ENCODE results near the gene REG3A. TPM values are rescaled to one million over a fixed set of nuclear protein-coding genes. Genes with fewer than 3 reads are reported as not detected.

REG3A gene
- total RNA-seq (not detected in 2 replicates), polyA plus RNA-seq (not detected in 2 replicates), polyA minus RNA-seq (ENCODE audit: low replicate concordance) (not detected in 2 replicates)
- polyA plus RNA-seq (2012), result not detected in 2 replicates

DNA sequence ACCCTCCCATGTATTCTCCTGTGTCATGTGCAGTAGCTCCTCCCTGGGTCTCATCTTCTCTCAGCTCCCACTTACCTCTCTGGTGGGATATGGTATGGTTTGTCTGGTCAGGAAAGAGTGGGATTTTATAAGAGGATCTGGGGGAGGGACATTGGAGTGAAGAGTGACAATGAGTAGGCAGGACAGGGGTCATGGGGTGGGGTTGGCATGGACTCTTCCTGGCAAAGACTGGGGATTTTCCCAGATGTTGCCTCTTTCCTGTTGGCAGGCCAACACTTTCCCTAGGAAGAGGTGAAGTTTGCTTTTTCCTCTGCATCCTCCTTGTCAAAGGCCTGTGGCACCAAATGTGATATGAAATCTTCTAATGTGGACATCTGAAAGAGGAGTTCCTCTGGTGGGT, at the start of gene REG3A:
Gene REG3A, minus strand, starts transcription at position 101 of the 400 bp plus-strand sequence. CDS start 348 bp downstream, outside the sequence.
- Histone ChIP-seq H3K9me3 (ENCODE audit: control insufficient read depth, insufficient read depth, low read depth, low read length) (no peaks in the 10 kb centered on the region), H4K20me1 (ENCODE audit: control insufficient read depth, extremely low read depth, insufficient read depth, low read length) (no peaks in the 10 kb centered on the region), H3K27ac (ENCODE audit: insufficient read depth, low read length) (no peak within 1 kb of the TSS), H3K4me2 (ENCODE audit: extremely low read depth, insufficient read depth, low read length) (no peak within 1 kb of the TSS), H3K36me3 (ENCODE audit: control insufficient read depth, insufficient read depth, low read length) (no peaks in the 10 kb centered on the region), H3K27me3 (ENCODE audit: control insufficient read depth, insufficient read depth, low read length) (no peaks in the 10 kb centered on the region), H3K9ac (ENCODE audit: insufficient read depth, low read length) (no peak within 1 kb of the TSS), H3K4me1 (ENCODE audit: control insufficient read depth, extremely low read depth, insufficient read depth, low read length) (no peaks in the 10 kb centered on the region), H2AFZ (ENCODE audit: low read length) (no peak within 1 kb of the TSS), H3K79me2 (ENCODE audit: control insufficient read depth, insufficient read depth, low read length) (no peaks in the 10 kb centered on the region), H3K4me3 (replicated peaks in 1 of 4; ENCODE audit: control extremely low read depth in 1 of 4, insufficient read depth in 1 of 4, low read depth in 3 of 4, low read length in 4 of 4) (no peak within 1 kb of the TSS)
- DNase-seq (ENCODE audit: low read depth in 2 of 2), result no peak
- TF ChIP-seq, protein P1, sequence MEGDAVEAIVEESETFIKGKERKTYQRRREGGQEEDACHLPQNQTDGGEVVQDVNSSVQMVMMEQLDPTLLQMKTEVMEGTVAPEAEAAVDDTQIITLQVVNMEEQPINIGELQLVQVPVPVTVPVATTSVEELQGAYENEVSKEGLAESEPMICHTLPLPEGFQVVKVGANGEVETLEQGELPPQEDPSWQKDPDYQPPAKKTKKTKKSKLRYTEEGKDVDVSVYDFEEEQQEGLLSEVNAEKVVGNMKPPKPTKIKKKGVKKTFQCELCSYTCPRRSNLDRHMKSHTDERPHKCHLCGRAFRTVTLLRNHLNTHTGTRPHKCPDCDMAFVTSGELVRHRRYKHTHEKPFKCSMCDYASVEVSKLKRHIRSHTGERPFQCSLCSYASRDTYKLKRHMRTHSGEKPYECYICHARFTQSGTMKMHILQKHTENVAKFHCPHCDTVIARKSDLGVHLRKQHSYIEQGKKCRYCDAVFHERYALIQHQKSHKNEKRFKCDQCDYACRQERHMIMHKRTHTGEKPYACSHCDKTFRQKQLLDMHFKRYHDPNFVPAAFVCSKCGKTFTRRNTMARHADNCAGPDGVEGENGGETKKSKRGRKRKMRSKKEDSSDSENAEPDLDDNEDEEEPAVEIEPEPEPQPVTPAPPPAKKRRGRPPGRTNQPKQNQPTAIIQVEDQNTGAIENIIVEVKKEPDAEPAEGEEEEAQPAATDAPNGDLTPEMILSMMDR (conservative IDR thresholded peaks at IDR 0.05 in 1 of 2, IDR thresholded peaks at IDR 0.05 in 1 of 2; ENCODE audit: low read depth in 1 of 2, low read length in 2 of 2), result no peak
- no peak for TF ChIP-seq EZH2 (IDR thresholded peaks at IDR 0.05; ENCODE audit: low read length, missing control alignments)

DNA sequence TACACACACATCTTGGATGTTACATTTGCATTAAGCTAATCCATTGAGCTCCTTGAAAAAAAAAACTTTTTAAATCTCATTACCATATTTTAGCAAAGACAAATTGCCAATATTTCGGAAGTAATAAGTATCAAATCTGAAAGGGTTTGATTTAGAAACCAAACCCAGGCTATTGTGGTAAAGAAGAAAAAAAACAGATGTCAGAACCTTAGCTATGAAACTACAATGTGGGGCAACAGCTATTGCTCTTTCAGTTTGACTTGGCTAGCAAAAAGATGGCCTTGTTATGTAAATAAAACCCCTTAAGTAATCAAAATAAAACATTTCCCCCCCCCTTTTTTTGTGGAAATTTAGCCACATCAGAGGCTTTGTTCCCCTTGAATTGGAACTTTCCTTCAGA, 41.2 kb upstream of the REG3A start:
- H3K36me3 ChIP-seq (ENCODE audit: control insufficient read depth, insufficient read depth, low read length), result no peaks in the 10 kb centered on the region
- H3K4me3 ChIP-seq (replicated peaks in 1 of 4; ENCODE audit: control extremely low read depth in 1 of 4, insufficient read depth in 1 of 4, low read depth in 3 of 4, low read length in 4 of 4), result no peak overlapping the region
- no peak overlapping the region for H3K9ac ChIP-seq (ENCODE audit: insufficient read depth, low read length)
- H2AFZ ChIP-seq (ENCODE audit: low read length), result no peak overlapping the region
- no peaks in the 10 kb centered on the region for H3K4me1 ChIP-seq (ENCODE audit: control insufficient read depth, extremely low read depth, insufficient read depth, low read length)
- H3K79me2 ChIP-seq (ENCODE audit: control insufficient read depth, insufficient read depth, low read length), result no peaks in the 10 kb centered on the region
- H3K9me3 ChIP-seq (ENCODE audit: control insufficient read depth, insufficient read depth, low read depth, low read length), result no peaks in the 10 kb centered on the region
- TF ChIP-seq EZH2 (IDR thresholded peaks at IDR 0.05; ENCODE audit: low read length, missing control alignments), result no peak
- no peak overlapping the region for H3K4me2 ChIP-seq (ENCODE audit: extremely low read depth, insufficient read depth, low read length)
- no peak overlapping the region for H3K27ac ChIP-seq (ENCODE audit: insufficient read depth, low read length)
- H4K20me1 ChIP-seq (ENCODE audit: control insufficient read depth, extremely low read depth, insufficient read depth, low read length), result no peaks in the 10 kb centered on the region
- DNase-seq (ENCODE audit: low read depth in 2 of 2), result no peak
- H3K27me3 ChIP-seq (ENCODE audit: control insufficient read depth, insufficient read depth, low read length), result no peaks in the 10 kb centered on the region

DNA sequence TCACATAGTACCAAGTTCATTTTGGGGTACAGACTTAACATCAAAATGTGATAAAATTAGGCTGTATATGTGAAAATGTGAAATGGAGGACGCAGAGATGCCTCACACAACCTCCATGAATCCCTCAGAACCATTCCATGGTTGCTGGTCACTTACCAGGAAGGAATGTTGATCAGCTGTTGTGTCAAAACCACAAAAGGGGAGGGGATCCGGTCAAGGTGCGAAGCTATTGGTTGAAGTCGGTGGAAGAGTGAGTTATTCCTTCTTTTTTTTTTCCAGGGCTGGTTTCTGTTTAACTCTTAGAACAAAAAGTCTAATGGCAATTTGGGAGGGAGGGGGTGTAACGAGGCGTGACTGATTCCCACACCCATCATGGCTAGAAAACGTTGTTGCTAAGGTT, 32.3 kb upstream of the REG3A start:
- H3K4me3 ChIP-seq (replicated peaks in 1 of 4; ENCODE audit: control extremely low read depth in 1 of 4, insufficient read depth in 1 of 4, low read depth in 3 of 4, low read length in 4 of 4), result no peak overlapping the region
- TF ChIP-seq EZH2 (IDR thresholded peaks at IDR 0.05; ENCODE audit: low read length, missing control alignments), result no peak
- TF ChIP-seq, protein P1 (conservative IDR thresholded peaks at IDR 0.05 in 1 of 2, IDR thresholded peaks at IDR 0.05 in 1 of 2; ENCODE audit: low read depth in 1 of 2, low read length in 2 of 2), result no peak
- no peaks in the 10 kb centered on the region for H3K9me3 ChIP-seq (ENCODE audit: control insufficient read depth, insufficient read depth, low read depth, low read length)
- no peaks in the 10 kb centered on the region for H3K4me1 ChIP-seq (ENCODE audit: control insufficient read depth, extremely low read depth, insufficient read depth, low read length)
- no peak overlapping the region for H3K4me2 ChIP-seq (ENCODE audit: extremely low read depth, insufficient read depth, low read length)
- H2AFZ ChIP-seq (ENCODE audit: low read length), result no peak overlapping the region
- H4K20me1 ChIP-seq (ENCODE audit: control insufficient read depth, extremely low read depth, insufficient read depth, low read length), result no peaks in the 10 kb centered on the region
- H3K27ac ChIP-seq (ENCODE audit: insufficient read depth, low read length), result no peak overlapping the region
- H3K36me3 ChIP-seq (ENCODE audit: control insufficient read depth, insufficient read depth, low read length), result no peaks in the 10 kb centered on the region
- H3K27me3 ChIP-seq (ENCODE audit: control insufficient read depth, insufficient read depth, low read length), result no peaks in the 10 kb centered on the region
- DNase-seq (ENCODE audit: low read depth in 2 of 2), result no peak
- no peaks in the 10 kb centered on the region for H3K79me2 ChIP-seq (ENCODE audit: control insufficient read depth, insufficient read depth, low read length)
- H3K9ac ChIP-seq (ENCODE audit: insufficient read depth, low read length), result no peak overlapping the region

Data from fibroblast of lung (primary cell).